Effector CD4-positive, alpha-beta T cell (primary cell): ENCODE data around the gene ARHGEF10L.

Source experiments
- DNase-seq: peaks from one replicate; pipeline ENCODE4 v3.0.0-alpha.2; 2020

The ARHGEF10L gene

DNA sequence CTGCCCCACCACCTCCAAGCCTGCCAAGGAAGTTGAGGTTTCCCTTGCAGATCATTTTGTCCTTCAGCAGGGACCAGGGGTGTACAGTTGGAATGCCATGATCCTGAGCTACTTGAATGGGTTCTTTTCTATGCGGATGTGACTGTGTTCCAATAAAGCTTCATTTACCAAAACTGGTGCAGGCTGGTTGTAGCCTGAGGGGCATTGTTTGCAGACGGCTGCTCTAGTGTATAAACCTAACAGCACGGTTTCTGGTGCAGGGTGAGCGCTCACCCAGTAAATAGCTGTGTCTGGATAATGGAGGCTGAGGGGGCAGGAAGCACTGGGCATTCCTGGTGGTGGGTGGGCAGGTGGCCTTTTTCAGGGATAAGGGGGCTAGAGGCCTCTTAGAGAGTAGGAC, 142.9 kb downstream of the ARHGEF10L start:
- no peak for DNase-seq

DNA sequence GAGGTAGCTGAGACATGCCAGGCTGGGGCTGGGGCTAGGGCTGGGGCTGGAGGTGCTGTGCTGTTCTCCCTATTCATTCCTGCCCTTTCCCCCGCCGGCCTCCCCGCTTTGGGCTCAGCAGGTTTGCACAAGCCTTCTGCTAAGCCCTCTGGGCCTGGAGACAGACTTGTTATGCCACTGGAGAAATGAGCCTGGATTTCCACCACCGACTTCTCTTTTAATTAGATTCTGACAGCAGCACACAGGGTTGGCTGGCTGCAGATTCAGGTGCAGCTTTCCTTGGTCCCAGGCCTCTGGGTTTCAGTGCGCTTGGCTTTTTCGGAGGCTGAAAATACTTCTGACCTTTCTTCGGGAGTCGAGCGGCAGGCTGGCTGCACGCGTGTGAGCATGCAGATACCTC, 144.1 kb downstream of the ARHGEF10L start:
- DNase-seq = no peak

DNA sequence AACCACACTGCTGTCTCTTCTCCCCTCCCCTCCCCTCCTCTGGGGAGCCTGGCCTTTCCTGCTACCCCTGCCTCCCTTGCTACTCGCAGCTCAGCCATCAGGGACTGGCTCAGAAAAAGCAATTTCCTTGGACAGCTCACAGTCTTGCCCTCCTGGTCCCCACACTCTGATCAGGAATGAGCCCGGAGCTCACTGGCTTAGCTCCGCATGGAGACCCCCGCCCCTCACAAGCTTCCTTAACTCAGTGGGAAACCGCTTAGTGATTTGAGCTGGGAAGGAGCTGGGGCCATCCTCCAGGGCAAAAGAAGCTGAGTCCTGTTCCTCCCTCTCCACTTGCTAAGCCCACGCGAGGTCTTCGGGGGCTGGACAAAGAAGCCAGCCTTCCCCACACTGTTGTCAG, 145.3 kb downstream of the ARHGEF10L start:
- no peak for DNase-seq

DNA sequence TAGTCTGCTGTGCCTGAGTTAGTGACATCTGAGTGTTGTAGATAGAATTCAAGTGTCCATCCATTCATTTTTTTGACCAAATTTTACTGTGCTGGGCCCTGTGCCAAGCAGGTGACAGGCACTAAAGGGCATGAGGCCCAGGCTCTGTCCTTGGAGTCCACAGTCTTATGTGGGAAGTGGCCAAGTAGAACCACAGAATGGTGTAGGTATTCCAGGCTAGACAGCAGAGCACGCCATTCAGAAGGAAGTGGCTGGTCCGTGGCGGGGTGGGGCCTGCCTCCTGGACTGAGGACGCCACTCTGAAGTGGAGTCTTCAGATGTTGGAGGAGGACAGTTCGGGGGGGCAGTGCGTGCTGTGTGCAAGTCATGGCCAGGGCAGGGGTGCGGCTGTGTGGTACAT, 146.8 kb downstream of the ARHGEF10L start:
- DNase-seq = no peak

DNA sequence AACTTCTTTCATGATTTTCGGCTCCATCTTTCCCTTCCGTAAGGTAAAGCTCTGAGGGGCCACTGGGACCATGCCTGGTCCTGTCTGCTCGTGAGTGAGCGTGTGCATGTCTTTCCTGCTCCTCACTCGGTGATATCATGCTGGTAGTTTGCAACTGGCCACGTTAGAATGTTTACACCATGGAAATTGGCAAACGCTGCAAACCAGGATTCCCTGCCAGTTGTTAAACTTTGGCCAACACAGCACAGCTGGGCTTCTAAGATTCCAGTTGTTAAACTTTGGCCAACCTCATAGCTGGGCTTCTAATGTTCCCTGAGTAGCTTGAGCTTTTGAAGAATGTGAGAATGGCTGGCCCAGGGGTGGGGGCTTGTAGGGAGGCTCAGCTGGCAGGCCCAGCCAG, 147.6 kb downstream of the ARHGEF10L start:
- DNase-seq = no peak

DNA sequence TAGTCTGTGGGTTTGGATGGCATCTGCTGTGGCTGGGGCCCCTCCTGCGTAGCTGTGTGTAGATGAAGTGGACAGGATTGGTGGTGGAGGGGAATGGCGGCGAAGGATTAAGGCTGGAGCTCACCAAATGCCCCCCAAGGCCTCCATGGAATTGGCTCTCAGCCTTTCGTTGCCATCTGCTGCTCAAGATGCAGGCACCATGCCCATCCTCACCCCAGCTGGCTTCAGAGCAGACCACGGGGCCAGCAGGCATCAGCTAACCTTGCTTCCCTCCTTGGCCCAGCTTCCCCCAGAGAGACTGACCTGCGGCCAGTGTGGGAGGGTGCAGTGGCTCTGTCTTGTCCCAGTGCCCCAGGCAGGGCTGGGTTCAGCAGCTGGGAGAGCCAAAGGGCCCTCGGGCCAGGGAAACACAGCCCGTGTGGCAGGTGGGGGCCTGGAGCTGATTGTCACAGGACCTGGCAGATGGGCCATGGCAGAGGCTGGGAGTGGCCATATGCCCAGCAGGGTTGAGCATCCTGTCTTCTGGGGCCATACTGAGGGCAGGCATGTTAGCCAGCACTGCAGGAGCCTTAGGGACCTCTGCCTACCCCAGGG, 148.8 kb downstream of the ARHGEF10L start:
- DNase-seq = no peak

DNA sequence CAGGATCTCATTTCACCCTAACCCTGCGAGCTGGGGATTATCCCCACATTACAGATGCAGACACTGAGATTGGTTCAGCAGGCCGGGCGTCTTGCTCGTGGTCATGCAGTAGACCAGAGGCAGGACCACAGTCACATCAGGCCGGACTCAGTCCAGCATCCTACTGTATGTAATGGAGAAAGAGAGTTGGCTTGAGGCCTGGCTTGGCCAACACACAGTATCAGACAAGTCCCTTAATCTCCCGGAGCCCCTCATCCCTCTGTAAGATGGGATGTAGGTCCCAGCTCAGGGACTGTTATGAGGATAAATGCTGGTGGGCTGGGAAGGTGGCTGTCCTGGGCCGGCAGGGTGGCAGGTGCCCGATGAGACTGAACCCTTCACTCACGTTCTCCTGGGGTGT, 149.5 kb downstream of the ARHGEF10L start:
- no peak for DNase-seq

DNA sequence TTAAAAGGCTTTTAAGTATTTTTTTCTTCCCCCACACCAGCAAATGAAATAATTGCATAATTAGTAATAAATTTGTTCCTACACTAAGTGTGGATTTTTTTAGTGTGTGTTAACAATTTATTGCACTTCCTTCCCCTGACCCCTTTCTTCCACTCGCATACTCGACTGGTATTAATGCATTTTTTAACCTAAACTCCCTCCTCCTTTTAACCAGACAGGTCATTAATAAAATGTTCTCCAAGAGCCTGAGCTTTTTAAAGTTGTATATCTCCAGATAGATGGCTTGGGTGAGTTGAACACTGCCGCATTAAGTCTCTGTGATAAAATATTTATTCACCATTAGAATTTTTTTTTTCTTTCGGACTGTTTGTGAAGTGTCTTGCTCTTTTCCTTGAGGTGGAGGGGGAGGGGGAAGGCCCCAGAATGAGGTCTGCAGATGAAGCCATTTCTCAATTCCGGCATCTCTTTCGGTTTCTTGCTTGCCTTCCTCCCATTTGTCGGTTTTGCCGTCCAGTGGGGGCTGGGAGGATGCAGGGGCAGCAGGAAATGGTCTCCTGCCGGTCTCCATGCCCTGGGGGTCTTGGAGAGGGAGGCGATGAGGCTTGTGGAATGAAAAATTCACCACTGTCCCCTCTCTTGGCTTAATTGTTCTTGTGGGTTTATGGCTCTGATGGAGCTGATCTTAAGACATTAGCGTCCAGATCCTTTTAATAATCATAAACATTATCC, 151.6 kb downstream of the ARHGEF10L start:
- no peak for DNase-seq

DNA sequence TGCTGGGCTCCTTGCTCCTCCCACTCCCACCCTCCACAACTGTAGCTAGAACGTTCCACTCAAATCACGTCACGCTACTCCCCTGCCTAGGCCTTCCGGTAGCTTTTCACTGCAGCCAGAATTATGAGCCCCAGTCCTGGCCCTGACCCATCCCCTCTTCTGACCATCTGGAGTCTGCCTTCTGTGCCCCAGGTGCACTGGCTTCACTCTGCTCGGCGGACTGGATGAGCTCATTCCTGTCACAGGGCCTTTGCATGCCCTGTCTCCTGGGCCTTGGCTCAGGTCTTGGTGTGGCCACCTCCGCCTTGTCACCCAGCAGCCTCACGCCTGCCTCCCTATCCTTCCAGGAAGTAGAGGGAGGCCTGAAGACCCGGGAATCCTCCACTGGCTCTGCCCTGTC, 153.1 kb downstream of the ARHGEF10L start:
- no peak for DNase-seq

DNA sequence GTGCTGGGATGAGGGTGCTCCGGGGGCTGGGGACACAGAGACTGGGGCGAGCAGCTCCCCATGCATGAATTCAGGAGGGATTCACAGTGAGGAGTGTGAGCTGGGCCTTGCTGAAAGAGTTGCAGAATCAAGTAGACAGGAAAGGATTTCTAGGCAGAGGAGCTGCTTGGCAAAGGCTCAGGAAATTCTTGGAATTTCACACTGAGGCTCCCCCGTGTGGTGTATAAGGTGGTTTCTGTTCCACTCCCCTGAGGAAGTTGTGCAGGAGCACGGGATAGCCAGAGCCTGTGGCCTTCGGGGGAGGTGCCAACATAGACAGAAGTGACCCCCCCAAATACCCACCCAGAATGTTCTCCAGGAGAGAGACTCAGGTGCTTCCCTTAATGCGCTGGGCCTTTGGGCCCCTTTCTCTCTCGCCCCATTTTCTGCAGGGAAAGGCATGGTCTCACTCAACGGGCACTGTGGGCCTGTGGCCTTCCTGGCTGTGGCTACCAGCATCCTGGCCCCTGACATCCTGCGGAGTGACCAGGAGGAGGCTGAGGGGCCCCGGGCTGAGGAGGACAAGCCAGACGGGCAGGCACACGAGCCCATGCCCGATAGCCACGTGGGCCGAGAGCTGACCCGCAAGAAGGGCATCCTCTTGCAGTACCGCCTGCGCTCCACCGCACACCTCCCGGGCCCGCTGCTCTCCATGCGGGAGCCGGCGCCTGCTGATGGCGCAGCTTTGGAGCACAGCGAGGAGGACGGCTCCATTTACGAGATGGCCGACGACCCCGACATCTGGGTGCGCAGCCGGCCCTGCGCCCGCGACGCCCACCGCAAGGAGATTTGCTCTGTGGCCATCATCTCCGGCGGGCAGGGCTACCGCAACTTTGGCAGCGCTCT, 157.2 kb downstream of the ARHGEF10L start:
- no peak for DNase-seq

DNA sequence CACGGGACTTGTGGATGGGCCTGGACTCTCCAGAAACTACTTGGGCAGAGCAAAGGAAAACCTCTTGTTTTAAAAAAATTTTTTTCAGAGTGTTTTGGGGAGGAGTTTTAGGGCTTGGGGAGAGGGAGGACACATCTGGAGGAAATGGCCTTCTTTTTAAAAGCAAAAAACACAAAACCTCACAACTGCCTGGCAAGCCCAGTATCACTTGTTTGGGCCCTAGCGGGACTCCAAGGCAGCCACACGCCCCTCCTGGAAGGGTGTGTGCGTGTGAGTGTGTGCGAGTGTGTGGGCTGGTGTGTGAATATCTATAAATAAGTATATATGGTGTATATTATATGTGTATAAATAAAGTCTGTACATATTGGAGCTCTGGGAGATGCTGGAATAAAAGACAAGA, 158.0 kb downstream of the ARHGEF10L start:
- DNase-seq = no peak

DNA sequence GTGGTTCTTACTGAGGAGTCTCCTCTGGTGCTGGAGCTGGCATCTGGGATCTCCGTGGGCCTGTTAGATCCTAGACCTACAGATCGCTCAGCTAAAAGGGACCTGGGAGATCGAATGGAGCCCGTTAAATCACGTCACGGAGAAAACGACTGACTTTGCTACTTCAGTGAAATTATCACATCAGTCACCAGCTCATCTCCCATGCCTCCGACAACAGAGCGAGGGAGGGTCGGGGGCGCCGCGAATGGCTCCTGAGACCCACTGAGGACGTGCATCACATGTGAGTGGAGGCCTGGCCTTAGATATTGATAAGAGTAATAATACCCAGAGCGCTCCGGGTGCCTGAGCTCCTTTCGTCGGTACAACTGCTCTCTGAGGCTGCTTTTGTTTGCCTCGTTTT, 160.1 kb downstream of the ARHGEF10L start:
- DNase-seq = no peak

DNA sequence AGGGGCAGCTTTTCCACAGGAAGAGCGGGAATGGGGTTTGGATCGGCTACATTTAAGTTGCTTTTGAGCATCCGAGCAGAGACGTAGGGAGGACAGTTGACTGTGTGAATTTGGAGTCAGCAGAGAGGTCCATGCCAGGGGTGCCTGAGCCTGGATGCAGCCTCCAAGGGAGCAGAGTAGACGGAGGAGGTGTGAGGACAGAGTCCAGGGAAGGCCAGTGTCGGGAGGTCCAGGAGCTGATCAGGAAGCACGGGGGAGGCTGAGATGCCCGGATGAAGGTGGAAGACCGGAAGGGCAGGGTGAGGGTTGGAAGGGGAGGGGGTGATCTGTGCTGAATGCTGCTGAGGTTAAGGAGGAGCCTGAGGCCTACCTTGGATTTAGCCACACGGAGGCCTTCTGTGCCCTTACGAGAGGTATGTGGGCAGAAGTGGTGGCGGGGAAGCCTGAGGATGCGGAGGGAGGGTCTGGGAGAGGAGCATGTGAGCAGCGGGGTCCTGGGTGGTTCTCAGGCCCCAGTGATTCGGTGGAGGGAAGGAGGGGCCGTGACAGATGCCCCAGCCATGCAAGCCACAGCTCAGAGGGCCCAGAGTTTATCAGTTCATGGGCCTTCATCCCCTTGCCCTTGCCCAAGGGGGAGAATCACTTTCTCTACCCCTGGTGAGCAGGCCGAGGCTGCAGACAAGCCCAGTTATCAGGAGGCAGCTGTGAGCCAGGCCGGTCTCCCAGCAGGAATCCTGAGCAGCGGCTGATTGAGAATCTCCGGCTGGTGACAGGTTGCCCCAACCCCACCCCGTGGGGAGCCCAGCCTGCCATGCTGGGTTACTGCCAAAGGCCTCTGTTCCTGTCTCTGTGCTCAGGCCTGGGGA, 161.7 kb downstream of the ARHGEF10L start:
- DNase-seq = no peak

DNA sequence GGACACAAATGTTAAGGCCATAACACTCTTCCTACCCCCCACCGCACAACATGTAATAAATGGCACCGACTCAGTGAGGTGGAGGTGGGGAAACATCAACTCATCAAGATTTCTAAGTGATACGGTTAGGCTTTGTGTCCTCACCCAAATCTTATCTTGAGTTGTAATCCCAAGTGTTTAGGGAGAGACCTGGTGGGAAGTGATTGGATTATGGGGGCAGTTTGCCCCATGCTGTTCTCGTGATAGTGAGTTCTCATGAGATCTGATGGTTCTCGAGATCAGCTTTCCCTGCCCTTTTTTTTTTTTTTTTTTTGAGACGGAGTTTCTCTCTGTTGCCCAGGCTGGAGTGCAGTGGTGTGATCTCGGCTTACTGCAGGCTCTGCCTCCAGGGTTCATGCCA, 164.7 kb downstream of the ARHGEF10L start:
- no peak for DNase-seq

DNA sequence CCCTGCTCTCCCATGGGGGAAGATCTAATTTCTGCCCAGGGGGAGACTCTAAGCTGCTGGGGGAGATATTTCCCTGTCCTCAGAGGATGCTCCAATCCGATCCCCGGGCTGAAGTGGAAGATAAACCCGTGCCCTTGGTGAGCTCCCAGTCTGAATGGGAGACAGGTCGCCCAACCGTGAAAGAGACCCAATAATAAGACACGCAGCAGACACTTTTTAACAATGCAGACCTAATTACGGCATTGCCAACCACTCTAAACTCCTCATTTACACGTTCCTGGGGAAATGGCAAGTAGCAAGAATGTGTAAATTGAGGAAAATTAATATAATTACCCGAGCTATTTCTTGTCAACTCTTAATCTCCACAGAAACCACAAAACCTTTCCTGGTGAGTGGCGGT, 166.9 kb downstream of the ARHGEF10L start:
- no peak for DNase-seq

DNA sequence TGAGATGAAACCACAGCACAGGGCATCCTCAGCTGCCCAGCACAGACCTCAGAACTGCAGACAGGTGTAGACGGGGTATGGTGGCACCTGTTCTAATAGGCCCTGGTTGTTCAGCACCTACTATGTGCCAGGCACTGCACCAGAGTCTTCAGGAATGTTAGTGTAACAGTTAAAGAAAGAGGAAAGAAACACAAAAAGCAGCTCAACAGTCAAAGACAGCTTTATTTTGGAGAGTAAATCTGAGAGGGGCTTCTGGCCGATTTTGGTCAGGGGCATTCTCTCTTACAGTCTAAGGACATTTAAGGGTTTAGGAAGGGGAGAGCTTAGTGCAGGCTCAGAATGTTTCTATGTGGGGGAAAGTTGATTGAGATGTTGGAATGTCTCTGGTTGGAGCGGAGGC, 170.5 kb downstream of the ARHGEF10L start:
- no peak for DNase-seq

DNA sequence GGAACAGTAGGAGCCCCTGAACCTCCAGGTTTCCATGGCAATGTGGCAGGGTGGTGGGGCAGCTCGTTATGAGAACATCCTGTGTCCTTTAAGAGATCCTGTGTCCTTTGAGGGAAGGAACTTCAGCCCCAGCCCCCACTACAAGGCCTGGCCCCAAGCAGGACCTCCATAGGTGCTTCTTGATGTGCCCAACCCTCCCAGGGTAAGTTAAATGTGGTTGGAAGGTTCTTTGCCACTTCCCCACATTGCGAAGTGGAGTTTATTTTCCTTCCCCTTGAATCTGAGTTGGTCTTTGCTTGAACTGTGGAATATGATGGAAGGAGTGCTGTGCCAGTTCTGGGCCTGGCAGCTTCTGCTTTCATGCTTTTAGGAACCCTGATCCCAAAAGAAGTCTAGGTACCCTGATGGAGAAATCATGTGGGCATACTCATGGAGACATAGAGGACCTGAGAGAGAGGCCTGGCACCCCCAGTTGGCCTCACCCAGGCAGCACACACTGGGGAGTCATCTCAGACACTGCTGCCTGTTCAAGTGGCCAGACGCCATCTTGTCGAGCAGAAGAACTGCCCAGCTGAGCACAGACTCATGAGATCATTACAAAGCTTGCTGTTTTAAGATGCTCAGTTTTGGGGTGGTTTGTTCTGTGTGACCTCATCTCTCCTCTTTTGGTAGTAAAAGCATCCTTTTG, 171.5 kb downstream of the ARHGEF10L start:
- DNase-seq = no peak

DNA sequence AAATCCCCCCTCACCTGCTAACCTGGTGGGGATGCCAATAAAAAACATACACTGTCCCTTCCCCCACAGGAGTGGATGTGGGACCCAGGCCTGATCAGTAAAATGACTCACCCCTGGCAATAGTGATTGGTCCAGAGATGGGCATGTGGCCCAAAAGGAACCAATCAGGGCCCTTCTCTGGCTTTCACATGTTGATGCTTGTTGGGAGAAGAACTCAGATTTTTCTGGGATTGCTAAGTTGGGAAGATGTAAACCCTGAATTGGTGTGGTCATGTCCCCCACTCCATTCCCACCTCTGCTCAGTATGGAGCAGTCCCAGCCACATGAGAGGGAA, 172.0 kb downstream of the ARHGEF10L start:
- no peak for DNase-seq

DNA sequence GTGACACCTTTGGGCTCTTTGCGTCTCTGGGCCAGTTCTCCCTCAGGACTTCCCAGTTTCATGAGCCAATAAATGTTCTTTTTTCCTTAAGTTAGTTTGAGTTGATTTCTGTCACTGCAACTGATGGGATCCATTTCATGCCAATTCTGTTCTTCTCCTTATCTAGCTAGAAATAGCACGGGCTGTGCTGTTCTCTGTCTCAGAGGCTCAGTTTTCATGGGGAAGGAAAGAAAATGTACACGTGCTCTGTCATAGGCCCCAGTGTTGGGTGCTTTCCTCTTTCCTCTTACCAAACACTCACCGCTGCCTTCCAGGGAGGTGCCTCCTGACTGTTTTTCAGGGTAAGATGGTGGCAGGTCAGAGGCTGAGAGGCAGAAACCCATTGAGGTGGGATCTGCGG, 172.4 kb downstream of the ARHGEF10L start:
- no peak for DNase-seq

DNA sequence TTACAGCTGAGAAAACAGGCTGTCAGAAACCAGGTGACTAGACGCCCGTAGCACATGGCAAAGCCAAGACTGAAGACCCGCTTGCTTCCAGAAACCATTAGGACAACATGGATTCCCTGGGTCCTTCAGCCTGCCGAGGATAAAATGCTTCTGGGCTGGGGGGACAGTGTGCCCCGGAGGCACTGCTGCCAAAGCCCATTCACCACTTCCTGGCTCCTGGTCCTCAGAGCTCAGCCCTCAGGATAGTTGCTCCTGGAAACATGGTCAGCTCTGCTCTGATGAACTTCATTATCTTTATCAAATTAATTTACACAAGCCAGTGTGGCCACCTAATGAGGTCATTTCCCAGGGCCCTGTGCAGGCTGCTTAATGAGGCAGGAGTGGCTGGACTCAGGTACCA, 174.5 kb downstream of the ARHGEF10L start:
- DNase-seq = no peak

DNA sequence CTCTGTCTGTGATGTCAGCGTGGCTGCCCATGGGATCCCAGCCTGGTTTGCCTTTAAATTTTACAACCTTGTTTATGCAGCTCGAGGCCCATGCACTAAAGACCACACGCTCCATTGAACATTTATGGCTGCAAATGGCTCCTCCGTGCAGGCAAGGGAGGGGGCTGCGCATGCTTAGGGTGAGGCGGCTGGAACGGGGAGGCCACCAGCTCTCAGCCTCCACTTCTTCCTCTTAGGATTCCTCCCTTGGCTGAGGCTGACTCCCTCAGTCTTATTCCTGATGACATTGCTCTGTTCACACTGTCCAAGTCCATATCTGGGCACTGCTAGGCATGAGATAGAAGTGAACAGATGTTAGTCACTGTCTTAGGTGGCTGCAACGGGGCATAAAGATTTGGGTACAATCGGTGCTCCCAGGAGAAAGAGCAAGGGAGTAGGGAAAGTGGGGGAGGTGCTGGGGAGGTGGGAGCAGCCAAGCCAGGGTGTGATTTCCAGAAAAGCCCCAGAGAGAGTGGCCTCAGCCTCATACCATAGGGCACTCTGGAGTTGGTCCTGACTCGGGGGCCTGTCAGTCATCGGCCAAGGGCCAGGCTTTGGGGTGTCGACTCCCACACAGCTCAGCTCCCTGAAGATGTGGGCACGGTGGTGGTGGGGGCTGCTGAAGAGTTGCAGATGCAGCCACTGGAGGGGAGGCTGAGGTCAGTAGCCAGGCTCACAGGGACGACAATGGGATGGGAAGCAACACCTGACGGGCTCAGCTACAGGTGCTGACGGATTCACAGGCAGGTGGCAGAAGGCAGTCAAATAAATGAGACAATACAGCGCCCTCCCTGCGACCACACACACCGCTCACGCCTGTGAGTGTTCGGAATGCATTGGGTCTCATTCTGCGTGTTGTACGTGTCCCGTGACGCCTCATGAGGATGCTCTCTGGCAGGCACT, 178.4 kb downstream of the ARHGEF10L start:
- no peak for DNase-seq
